NCI-H69 (cell line): ENCODE data around the gene GNA12.

Experiments
- DNase-seq: peaks from one replicate; lab custom pipeline; 2025; lab: John Stamatoyannopoulos, UW

Gene GNA12

GRCh38 chr7:2777898-2778535 is 66.1 kb downstream of the GNA12 start:
- DNase-seq = no peak

GRCh38 chr7:2776401-2776800 is 67.7 kb downstream of the GNA12 start:
- no peak for DNase-seq

DNA sequence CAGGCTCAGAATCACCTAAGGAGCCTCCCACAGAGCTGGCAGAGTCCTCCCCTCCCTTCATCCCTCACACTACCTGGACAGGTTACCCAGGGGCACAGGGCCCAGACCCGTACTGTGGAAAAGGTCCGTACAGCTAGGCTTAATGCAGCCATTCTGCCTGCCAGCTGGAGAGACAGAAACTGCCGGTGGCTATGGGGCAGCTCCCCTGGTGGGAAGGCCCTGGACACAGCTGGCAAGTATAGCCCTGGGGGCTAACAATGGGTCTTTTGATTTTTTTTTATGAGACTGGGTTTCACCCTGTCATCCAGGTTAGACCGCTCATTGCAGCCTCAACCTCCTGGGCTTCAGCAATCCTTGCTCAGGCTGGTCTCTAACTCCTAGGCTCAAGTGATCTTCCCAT is 68.3 kb downstream of the GNA12 start:
- DNase-seq = peak; percentile 69

- DNase-seq = no peak
Measured at GRCh38 chr7:2775376-2775775, 68.7 kb downstream of the GNA12 start.

DNA sequence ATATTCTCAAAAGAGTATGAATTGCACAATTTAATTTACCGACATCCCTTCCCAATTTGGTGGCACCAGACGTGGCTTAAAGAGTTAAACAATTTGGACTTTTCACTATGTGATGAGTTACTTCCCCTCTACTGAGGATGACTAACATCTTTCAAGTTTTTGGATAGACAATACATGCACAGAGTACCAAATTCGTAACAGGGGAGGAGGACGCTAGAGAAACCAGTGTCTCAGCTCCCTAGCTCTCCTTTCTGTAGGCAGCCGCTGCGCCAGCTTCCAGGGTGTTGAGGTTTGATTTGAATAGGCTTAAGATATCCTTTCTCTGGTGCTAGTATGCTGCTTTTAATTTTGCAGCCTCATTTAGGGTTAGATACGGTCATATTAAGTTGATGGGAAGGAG is 69.2 kb downstream of the GNA12 start:
- DNase-seq = no peak

GRCh38 chr7:2774280-2774679 is 69.8 kb downstream of the GNA12 start:
- DNase-seq = no peak

DNA sequence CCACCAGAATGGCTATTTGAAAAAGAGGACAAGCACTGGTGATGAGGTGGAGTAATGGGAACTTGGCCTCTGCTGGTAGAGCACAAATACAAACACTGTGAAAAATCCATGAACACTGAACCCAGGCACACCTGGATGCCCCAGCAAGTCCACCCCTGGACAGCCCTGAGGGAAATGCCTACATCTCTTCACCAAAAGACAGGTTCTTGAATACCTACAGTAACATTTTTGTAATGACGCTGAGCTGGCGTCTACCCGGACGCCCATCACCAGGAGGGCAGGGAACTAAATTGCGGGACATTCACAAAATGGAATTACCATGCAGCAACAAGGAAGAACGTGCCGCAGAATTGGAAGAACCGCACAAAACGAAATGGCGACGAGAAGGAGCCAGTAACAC is 70.5 kb downstream of the GNA12 start:
- no peak for DNase-seq

GRCh38 chr7:2771274-2771731 is 72.8 kb downstream of the GNA12 start:
- no peak for DNase-seq

DNA sequence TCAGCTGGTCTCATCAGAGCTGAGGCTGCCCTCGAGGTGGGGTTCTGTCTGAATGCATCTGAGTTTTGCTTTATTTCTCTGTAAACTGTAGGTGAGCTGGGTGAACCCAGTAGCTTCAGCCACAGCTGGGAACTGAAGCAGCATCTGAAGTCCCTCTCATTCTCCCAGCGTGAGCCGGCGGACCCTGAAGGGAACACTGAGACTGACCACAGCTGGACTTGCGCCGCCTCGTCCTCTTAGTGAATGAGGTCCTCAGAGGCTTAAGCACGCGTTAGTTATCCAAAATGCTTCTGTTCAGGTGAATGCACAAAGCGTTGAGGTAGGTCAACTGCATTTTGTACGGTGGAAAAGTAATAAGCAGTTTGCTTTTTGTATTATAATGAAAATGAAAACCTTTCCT is 79.5 kb downstream of the GNA12 start:
- no peak for DNase-seq

GRCh38 chr7:2763597-2763996 is 80.5 kb downstream of the GNA12 start:
- no peak for DNase-seq

GRCh38 chr7:2761801-2762497 is 82.2 kb downstream of the GNA12 start:
- no peak for DNase-seq

- no peak for DNase-seq
Measured at GRCh38 chr7:2761131-2761624, 82.9 kb downstream of the GNA12 start.

DNA sequence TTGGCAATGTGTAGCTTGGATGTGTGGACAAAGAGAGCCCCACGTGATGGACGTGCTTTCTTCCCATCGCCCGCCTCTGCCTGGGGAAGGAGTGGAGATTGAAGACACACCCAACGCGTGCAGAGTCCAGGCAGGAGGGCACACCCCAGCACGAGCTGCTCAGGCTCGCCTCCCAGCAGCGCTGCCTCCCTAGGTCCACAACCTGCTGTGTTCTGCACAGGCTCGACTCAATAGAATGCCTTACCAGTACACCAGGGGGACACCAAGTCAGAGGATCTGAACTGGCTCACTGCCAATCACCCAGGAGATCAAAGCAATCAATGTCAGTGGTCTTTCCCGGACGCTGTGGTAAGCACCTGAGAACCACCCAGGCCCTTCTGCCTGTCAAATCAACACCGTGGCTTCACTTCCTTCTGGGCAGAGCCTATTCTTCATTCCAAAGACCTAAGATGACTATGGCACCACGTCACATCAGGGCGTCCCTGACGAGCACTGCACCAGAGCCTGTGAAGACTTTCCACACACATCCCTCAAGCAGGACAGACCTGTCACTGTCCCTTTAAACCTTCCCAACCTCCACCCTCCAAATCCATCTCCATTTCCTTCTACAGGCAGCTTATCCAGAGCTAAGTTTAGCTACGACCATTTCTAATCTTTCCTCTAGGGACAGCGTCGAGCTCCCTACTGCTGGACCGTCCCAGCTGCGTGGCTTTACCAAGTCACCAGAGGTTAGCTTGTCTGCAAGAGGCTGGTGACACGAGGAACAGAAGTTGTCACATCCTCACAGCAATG is 83.8 kb downstream of the GNA12 start:
- DNase-seq = peak; percentile 90

DNA sequence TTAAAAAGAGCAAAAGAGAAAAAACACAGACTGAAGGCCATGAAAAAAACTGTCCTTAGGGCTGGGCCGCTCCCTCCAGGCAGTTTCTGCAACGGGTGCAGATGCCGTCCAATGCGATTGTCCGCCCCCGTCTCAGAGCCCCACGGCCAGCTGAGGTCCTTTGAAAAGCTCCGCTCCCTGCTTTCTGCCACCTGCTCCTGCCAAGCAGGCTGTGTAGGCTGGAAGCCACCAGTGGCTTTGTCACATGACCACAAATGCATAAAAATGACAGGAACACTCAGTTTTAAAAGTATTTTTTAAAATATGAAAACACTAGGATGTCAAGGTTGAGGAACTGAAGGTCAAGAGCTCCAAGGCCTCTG is 84.4 kb downstream of the GNA12 start:
- DNase-seq = peak; percentile 85

- peak; percentile 32 for DNase-seq
Measured at GRCh38 chr7:2758673-2759616, 85.2 kb downstream of the GNA12 start.

DNA sequence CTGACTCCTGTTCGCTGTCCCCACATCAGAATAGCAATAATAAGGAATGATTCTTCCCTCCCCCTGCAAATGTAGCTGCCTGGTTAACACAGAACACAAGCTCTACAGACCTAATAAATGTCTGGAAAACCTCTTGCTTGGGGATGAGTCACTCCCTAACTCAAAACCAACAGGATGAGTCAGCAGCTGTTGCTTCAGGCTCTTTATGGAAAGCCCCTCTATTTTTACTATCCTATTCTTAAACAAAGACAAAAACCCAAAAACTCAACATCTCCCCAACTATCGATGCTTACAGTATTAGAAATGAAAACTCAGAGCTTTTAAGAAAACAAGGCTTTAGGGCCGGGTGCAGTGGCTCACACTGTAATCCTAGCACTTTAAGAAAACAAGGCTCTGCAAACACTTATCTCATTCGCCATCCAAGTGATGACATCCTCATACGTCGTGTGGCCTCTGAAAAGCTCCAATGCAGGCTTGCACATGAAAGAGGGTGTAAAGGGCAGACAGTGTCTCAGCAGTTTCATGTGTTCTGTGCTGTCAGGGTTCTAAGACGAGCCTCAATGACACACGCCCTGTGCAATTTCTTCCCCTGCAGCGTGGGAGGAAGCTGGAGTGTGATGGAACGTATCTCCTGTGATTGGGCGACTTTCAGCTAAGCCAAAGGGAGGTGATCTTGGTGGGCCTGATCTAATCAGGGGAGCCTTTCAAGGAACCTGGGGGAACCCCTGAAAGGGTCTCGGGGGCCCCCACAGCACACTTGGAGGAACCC is 86.0 kb downstream of the GNA12 start:
- peak; percentile 65 for DNase-seq

- peak; percentile 43 for DNase-seq
Measured at GRCh38 chr7:2757361-2757903, 86.7 kb downstream of the GNA12 start.

GRCh38 chr7:2755531-2755930 is 88.6 kb downstream of the GNA12 start:
- no peak for DNase-seq

GRCh38 chr7:2754912-2755311 is 89.2 kb downstream of the GNA12 start:
- no peak for DNase-seq

- no peak for DNase-seq
Measured at GRCh38 chr7:2754086-2754485, 90.0 kb downstream of the GNA12 start.

- no peak for DNase-seq
Measured at GRCh38 chr7:2753148-2753547, 91.0 kb downstream of the GNA12 start.
